ENCODE measurements around the gene FCRLA.

Gene FCRLA

DNA sequence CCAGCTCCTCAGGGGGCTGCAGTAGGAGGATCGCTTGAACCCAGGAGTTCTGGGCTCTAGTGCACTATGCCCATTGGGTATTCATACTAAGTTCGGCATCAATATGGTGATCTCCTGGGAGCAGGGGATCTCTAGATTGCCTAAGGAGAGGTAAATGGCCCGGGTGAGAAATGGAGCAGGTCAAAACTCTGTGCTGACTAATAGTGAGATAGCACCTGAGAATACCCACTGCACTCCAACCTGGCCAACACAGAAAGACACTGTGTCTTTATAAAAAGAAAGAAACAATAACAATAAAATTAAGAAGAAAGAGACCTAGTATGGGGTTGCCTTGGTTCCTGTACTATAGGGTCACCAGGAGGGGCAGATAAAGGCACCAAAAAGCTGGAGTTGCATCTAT, 28.8 kb downstream of the FCRLA start:
- no peak for DNase-seq

DNA sequence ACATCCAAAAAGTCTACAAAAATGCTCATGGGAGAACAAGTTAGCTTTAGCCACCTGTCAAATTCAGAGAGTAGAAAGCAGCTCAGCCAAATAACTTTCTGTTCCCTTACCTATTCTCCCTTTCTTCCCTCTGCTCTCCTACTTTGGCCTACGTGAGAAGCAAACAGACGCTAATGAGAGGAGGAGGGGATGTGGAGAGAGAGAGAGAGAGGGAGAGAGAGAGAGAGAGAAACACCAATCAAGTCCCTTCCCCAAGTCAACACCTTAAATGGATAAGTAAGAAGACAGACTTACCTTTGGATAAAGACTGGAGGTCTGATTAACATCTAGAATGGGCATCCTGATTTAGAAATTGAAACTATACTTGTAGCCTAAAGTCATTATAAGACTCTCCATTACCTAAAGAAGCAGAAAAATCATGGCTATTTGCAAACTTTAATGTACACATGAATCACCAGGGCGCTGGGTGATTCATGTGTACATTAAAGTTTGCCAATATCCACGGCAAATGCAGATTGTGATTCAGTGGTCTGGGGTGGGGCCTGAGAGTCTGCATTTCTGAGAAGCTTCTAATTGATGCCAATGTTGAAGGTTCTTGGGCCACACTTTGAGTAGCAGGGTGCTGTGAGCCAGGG, 29.4 kb downstream of the FCRLA start:
- DNase-seq: no peak

GRCh38 chr1:161737625-161738024, 30.6 kb downstream of the FCRLA start:
- no peak for DNase-seq

DNA sequence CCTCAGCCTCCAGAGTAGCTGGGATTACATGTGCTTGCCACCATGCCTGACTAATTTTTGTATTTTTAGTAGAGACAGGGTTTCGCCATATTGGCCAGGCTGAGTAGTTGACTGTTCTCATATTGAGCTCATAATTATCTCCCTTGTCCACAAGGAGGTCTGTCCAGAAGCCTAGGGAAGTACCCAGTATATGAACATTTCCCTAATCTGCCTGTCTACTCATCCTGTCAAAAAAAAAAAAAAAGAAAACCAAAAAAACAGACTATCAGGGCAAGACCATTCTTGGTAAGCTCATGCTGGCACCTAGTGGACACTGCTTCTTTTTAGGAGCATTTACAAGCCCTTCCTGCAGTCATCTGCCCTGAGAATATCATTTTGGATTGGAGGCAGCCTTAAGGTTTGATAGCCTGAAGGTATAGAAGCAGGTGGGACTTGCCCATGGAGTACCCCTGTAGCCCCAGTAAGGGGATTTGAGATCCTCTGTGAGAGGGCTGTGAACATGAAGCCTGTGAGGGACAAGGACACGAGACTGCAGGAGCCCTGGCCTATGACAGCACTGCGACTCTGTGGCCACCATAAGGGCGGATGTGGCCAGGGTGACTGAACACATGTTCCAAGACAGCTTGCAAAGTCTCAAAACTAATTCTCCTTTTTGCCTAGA, 31.7 kb downstream of the FCRLA start:
- peak; percentile 70 for DNase-seq

- no peak for DNase-seq
Observed at GRCh38 chr1:161739865-161740566, 33.0 kb downstream of the FCRLA start.

GRCh38 chr1:161740921-161741320, 33.9 kb downstream of the FCRLA start:
- no peak for DNase-seq

GRCh38 chr1:161743231-161743630, 36.2 kb downstream of the FCRLA start:
- DNase-seq: no peak

- DNase-seq: no peak
Observed at GRCh38 chr1:161747801-161748200, 40.8 kb downstream of the FCRLA start.

DNA sequence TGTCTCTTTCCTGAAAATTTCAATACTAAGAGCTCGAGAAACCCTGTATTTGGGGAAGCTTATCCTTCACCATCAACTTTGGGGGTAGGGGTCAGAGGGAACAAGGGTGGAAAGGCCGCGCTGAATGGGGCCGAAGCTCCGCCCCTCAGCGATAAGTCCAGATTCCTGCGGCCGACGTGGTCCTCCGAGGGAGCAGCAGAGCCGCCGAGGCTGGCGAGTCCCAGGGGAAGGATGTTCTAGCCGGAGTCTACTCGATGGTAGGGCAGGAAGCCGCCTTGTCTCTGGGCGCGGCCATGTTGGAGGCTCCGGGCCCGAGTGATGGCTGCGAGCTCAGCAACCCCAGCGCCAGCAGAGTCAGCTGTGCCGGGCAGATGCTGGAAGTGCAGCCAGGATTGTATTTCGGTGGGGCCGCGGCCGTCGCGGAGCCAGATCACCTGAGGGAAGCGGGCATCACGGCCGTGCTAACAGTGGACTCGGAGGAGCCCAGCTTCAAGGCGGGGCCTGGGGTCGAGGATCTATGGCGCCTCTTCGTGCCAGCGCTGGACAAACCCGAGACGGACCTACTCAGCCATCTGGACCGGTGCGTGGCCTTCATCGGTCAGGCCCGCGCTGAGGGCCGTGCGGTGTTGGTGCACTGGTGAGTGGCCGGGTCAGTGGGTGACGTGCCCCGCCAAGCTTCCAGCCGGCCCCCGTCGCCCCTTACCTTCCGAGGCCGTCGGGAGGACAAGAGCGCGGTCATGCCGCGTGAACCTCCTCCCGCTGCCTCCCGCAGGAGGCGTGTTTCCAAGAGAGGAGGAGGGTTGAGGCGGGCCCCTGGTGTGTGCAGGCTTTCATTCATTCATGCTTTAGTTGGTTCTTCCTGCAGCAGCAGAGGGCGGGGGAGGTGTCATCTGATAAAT, 42.7 kb downstream of the FCRLA start, which contains the start of gene DUSP12:
TSS of gene DUSP12 (plus strand) at position 278 of the 899 bp plus-strand sequence. CDS start at position 294, 16 bp downstream.
- DNase-seq: peak; percentile 99

DNA sequence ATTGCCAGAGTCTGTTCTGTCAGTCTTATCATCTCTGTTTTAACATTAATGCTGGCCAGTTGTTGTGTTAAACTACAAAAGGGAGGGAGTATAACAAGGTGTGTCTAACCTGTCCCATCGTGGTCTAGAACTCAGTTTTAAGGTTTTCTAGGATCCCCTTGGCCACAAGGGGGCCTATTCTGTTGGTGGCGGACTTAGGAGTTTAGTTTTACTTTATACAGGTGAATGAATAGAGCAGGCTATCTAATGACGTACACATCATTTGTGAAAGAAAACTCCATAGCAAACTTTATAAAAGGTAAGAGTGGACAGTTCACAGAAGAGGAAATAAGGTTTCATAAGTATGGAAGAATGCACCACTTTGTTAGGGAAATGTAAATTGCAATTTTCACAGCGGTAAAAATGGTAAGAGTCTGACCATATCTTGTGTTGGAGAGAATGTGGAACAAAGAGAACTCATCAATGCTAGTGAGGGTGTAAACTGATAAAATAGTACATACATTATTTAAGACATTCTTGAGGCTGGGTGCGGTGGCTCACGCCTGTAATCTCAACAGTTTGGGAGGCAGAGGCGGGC, 56.6 kb downstream of the FCRLA start:
- DNase-seq: peak; percentile 60

Measured in NCI-H82 (cell line).